RWPE1 (cell line): ENCODE measurements around the gene WASF2.

Experiments
- CTCF ChIA-PET: fragments of 350-600 bp; sonication (Branson Sonifier 250); formaldehyde crosslinking; extraction: SDS; loops from one replicate; lab custom pipeline; 2021; lab: Yijun Ruan, JAX
- POLR2A ChIA-PET: fragments of 400-600 bp; formaldehyde crosslinking; extraction: SDS; loops from one replicate; lab custom pipeline; 2020; ENCODE audit warnings: antibody characterized with exemption; ENCODE audit not compliant: low non-redundant PET; lab: Yijun Ruan, JAX
- DNase-seq: peaks from one replicate; pipeline ENCODE4 v3.0.0; 2012; ENCODE audit warnings: low spot score
- H3K27ac ChIP-seq: fragments of 450-650 bp; 2 replicates; pipeline ENCODE4 v1.5.1; 2017
- CTCF ChIP-seq: fragments of 450-650 bp; conservative IDR thresholded peaks from 2 replicates; pipeline ENCODE4 v1.5.1; 2017; ENCODE audit warnings: low read depth, mild to moderate bottlenecking

Gene WASF2

GRCh38 chr1:27455139-27455811, 34.7 kb downstream of the WASF2 start:
- TF ChIP-seq CTCF = no peak
- ChIA-PET CTCF (interaction anchor here (0.7 kb wide), 1 partner anchor 9 kb away, joined by 5 read pairs; no protein-coding TSS in a partner anchor), POLR2A (interaction anchor here (0.6 kb wide), 1 partner anchor 13 kb away, joined by 9 read pairs; no protein-coding TSS in a partner anchor)
- H3K27ac ChIP-seq = no peak overlapping the region
- DNase-seq = peak; percentile 38

DNA sequence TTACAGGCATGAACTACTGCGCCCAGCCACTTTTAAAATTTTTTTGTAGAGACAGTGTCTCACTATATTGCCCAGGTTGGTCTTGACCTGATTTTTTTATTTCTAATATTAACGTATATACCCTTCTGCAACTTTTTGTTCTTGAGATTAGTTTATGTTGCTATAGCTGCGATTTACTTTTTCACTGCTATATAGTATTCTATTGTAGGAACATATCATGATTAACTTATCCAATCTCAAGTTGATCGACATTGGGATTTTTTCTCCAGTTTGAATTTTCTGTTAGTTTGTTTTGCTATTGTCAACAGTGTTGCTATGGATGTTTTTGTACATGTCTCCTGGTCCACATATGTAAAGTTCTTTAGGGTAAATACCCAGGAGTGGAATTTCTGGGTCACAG, 35.4 kb downstream of the WASF2 start:
- H3K27ac ChIP-seq = no peak overlapping the region
- POLR2A ChIA-PET = no interaction called here
- CTCF ChIA-PET = interaction anchor here (0.6 kb wide), 1 partner anchor 204 kb away, joined by 4 read pairs; no protein-coding TSS in a partner anchor
- no peak for DNase-seq
- no peak for TF ChIP-seq CTCF

GRCh38 chr1:27451343-27451742, 38.6 kb downstream of the WASF2 start:
- no peak for TF ChIP-seq CTCF
- H3K27ac ChIP-seq = no peak overlapping the region
- POLR2A ChIA-PET = no interaction called here
- no peak for DNase-seq
- CTCF ChIA-PET = no interaction called here

DNA sequence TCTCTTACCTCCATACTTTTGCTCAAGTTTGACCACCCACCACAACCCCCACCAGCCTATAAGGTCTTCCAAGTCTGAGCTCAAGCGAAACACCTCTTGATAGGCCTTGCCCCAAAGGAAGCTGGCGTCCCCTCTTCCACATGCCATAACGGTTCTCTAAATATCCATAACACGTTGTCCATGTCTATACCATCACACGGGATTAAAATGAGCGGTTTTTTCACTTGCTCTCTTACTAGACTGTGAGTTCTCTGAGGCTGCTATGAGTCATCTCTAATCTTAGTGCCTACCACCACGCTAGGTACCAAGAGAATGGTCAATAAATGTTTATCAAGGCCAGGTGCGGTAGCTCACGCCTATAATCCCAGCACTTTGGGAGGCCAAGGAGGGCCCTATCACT, 41.0 kb downstream of the WASF2 start:
- ChIA-PET POLR2A (no interaction called here), CTCF (interaction anchor here (0.6 kb wide), 1 partner anchor 41 kb away, joined by 3 read pairs; no protein-coding TSS in a partner anchor)
- no peak overlapping the region for H3K27ac ChIP-seq
- TF ChIP-seq CTCF = no peak
- DNase-seq = no peak

- CTCF ChIA-PET = no interaction called here
- no peak overlapping the region for H3K27ac ChIP-seq
- POLR2A ChIA-PET = no interaction called here
- no peak for DNase-seq
- TF ChIP-seq CTCF = no peak
Measured at GRCh38 chr1:27447883-27448282, 42.1 kb downstream of the WASF2 start.

DNA sequence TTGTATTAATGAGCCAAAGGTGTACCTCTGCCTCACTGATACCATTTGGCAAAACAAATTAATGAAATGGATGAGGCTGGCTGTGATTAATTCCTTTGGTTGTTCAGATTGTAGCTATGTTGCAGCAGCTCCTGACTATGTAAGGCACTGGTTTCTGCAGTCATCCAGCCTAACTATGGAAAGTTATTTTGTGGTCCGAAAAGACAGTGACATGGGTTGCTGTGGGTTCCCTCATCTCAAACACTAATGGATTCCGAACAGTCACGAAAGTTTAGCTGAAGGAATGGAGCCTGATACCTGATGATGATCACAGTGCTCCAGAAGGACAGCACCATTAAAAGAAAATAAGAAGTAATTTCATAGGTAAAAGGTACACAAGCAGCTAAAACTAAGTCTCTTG, 42.6 kb downstream of the WASF2 start:
- ChIA-PET CTCF (no interaction called here), POLR2A (no interaction called here)
- no peak overlapping the region for H3K27ac ChIP-seq

More for the DNA sequence above, 42.6 kb downstream of the WASF2 start:
- no peak for DNase-seq
- TF ChIP-seq CTCF = no peak
